ENCODE results near the gene VAMP4.

Gene VAMP4

GRCh38 chr1:171741872-171742576 lies at the start of gene VAMP4:
Gene VAMP4, minus strand, starts transcription at chr1:171742065. Its CDS starts 3,651 bp downstream, at chr1:171738414.
- peak; percentile 52 for FAIRE-seq
- DNase-seq (ENCODE audit: low spot score): peak; percentile 88

GRCh38 chr1:171790318-171790717 lies 48.5 kb upstream of the VAMP4 start:
- no peak for DNase-seq (ENCODE audit: low spot score)
- no peak for FAIRE-seq

- DNase-seq (ENCODE audit: low spot score) (no peak), FAIRE-seq (no peak)
These were observed 46.8 kb upstream of the VAMP4 start for GRCh38 chr1:171788696-171789095.

GRCh38 chr1:171787686-171788480 lies 46.0 kb upstream of the VAMP4 start:
- DNase-seq (ENCODE audit: low spot score): no peak

GRCh38 chr1:171786534-171786933 lies 44.7 kb upstream of the VAMP4 start:
- DNase-seq (ENCODE audit: low spot score) (no peak), FAIRE-seq (no peak)

More at GRCh38 chr1:171787686-171788480, 46.0 kb upstream of the VAMP4 start:
- no peak for FAIRE-seq

- DNase-seq (ENCODE audit: low spot score): no peak
- no peak for FAIRE-seq
These were observed 43.9 kb upstream of the VAMP4 start for GRCh38 chr1:171785766-171786165.

GRCh38 chr1:171784784-171785183 lies 42.9 kb upstream of the VAMP4 start:
- FAIRE-seq (no peak), DNase-seq (ENCODE audit: low spot score) (no peak)

GRCh38 chr1:171783816-171784530 lies 42.1 kb upstream of the VAMP4 start:
- no peak for DNase-seq (ENCODE audit: low spot score)
- no peak for FAIRE-seq

GRCh38 chr1:171781176-171781875 lies 39.5 kb upstream of the VAMP4 start, which contains the start of gene METTL13:
Gene METTL13, plus strand, starts transcription at chr1:171781660. Its CDS starts 308 bp downstream, at chr1:171781968.
- FAIRE-seq: no peak
- DNase-seq (ENCODE audit: low spot score): peak; percentile 98

GRCh38 chr1:171780583-171781175 lies 38.8 kb upstream of the VAMP4 start:
- no peak for FAIRE-seq
- DNase-seq (ENCODE audit: low spot score): no peak

- DNase-seq (ENCODE audit: low spot score): no peak
- no peak for FAIRE-seq
These were observed 30.4 kb upstream of the VAMP4 start for GRCh38 chr1:171772312-171772711.

- DNase-seq (ENCODE audit: low spot score): no peak
- FAIRE-seq: no peak
These were observed 27.9 kb upstream of the VAMP4 start for GRCh38 chr1:171769754-171770153.

- FAIRE-seq: no peak
- DNase-seq (ENCODE audit: low spot score): no peak
These were observed 27.3 kb upstream of the VAMP4 start for GRCh38 chr1:171769171-171769570.

GRCh38 chr1:171763764-171764163 lies 21.9 kb upstream of the VAMP4 start:
- FAIRE-seq: no peak
- no peak for DNase-seq (ENCODE audit: low spot score)

GRCh38 chr1:171762143-171762563 lies 20.3 kb upstream of the VAMP4 start:
- FAIRE-seq (no peak), DNase-seq (ENCODE audit: low spot score) (no peak)

GRCh38 chr1:171758011-171758410 lies 16.1 kb upstream of the VAMP4 start:
- no peak for DNase-seq (ENCODE audit: low spot score)
- no peak for FAIRE-seq

GRCh38 chr1:171756856-171757255 lies 15.0 kb upstream of the VAMP4 start:
- FAIRE-seq: no peak

GRCh38 chr1:171754971-171755370 lies 13.1 kb upstream of the VAMP4 start:
- DNase-seq (ENCODE audit: low spot score): no peak
- FAIRE-seq: no peak

More at GRCh38 chr1:171756856-171757255, 15.0 kb upstream of the VAMP4 start:
- no peak for DNase-seq (ENCODE audit: low spot score)

- no peak for FAIRE-seq
- no peak for DNase-seq (ENCODE audit: low spot score)
These were observed 12.5 kb upstream of the VAMP4 start for GRCh38 chr1:171754353-171754705.

GRCh38 chr1:171753685-171754352 lies 12.0 kb upstream of the VAMP4 start:
- FAIRE-seq: no peak

More at GRCh38 chr1:171753685-171754352, 12.0 kb upstream of the VAMP4 start:
- DNase-seq (ENCODE audit: low spot score): no peak
